ENCODE results near the gene FIGNL1. TPM values are rescaled to one million over a fixed set of nuclear protein-coding genes. Genes with fewer than 3 reads are reported as not detected.

Gene FIGNL1
- total RNA-seq, 1 experiment from 2014 or later = 13.8 TPM

- Mint-ChIP-seq H3K27me3 (ENCODE audit: low read depth) (peaks cover 8% of the 10 kb centered on the region), H3K27ac (no peak overlapping the region; a peak in 1 of 7 replicates), H3K4me3 (no peak overlapping the region), H3K36me3 (ENCODE audit: insufficient read depth in 1 of 3, low read depth in 3 of 3) (peaks cover 0 to 2% (median 0%) of the 10 kb centered on the region in 3 experiments; a peak in 1 of 7 replicates), H3K4me1 (peaks cover 3 to 6% of the 10 kb centered on the region in 2 experiments; a peak in 3 of 4 replicates), H3K9me3 (peaks cover 0 to 9% of the 10 kb centered on the region in 2 experiments; a peak in 3 of 5 replicates)
- Histone ChIP-seq H2BK5ac (ENCODE audit: insufficient read length, low read length) (no peak overlapping the region), H3K9ac (ENCODE audit: extremely low read depth, insufficient read length, low read length) (no peak overlapping the region), H3K4me1 (ENCODE audit: insufficient read depth, low read length) (no peaks in the 10 kb centered on the region), H3K27me3 (ENCODE audit: insufficient read depth, low read length) (no peaks in the 10 kb centered on the region), H2BK20ac (ENCODE audit: low read depth, low read length, poor library complexity, severe bottlenecking) (no peak overlapping the region), H4K8ac (replicated peaks; ENCODE audit: insufficient read length, low read depth, low read length) (no peak overlapping the region), H3K79me2 (ENCODE audit: insufficient read depth, low read length) (no peaks in the 10 kb centered on the region), H3K4me2 (ENCODE audit: insufficient read depth, insufficient read length, low read length) (no peak overlapping the region), H3K56ac (ENCODE audit: insufficient read length, low read depth, low read length) (no peak overlapping the region), H3K18ac (ENCODE audit: insufficient read length, low read depth, low read length) (no peak overlapping the region), H3K9me3 (ENCODE audit: control insufficient read depth, low read depth, low read length) (no peaks in the 10 kb centered on the region), H3K79me1 (ENCODE audit: insufficient read depth, low read depth, low read length, poor library complexity, severe bottlenecking) (no peaks in the 10 kb centered on the region), H3K4ac (ENCODE audit: low read depth, low read length) (no peak overlapping the region), H4K20me1 (ENCODE audit: control insufficient read depth, insufficient read depth, insufficient read length) (no peaks in the 10 kb centered on the region), H2BK120ac (ENCODE audit: low read depth, low read length, poor library complexity, severe bottlenecking) (no peak overlapping the region), H2BK12ac (ENCODE audit: insufficient read length, low read depth, low read length) (no peak overlapping the region), H3K14ac (ENCODE audit: insufficient read depth, low read length) (no peak overlapping the region), H2AK5ac (ENCODE audit: insufficient read length, low read length) (no peak overlapping the region), H4K5ac (ENCODE audit: insufficient read length, low read depth, low read length) (no peak overlapping the region), H3K23ac (ENCODE audit: insufficient read length, low read depth, low read length) (no peak overlapping the region), H4K91ac (ENCODE audit: insufficient read length, low read depth, low read length) (no peak overlapping the region), H3K23me2 (ENCODE audit: insufficient read length, low read depth, low read length, poor library complexity, severe bottlenecking) (no peaks in the 10 kb centered on the region), H2AFZ (ENCODE audit: low read length) (no peak overlapping the region), H2BK15ac (ENCODE audit: low read depth, low read length) (no peak overlapping the region), H3T11ph (ENCODE audit: low read length) (no peak overlapping the region), H3K27ac (ENCODE audit: insufficient read length, low read depth, low read length) (no peak overlapping the region)
- WGBS (ENCODE audit: extremely low coverage, insufficient read length, low lambda C conversion rate) = no CpG with 5 or more reads among the region's 3 CpGs
- DNase-seq = no peak
- TF ChIP-seq, protein P1, sequence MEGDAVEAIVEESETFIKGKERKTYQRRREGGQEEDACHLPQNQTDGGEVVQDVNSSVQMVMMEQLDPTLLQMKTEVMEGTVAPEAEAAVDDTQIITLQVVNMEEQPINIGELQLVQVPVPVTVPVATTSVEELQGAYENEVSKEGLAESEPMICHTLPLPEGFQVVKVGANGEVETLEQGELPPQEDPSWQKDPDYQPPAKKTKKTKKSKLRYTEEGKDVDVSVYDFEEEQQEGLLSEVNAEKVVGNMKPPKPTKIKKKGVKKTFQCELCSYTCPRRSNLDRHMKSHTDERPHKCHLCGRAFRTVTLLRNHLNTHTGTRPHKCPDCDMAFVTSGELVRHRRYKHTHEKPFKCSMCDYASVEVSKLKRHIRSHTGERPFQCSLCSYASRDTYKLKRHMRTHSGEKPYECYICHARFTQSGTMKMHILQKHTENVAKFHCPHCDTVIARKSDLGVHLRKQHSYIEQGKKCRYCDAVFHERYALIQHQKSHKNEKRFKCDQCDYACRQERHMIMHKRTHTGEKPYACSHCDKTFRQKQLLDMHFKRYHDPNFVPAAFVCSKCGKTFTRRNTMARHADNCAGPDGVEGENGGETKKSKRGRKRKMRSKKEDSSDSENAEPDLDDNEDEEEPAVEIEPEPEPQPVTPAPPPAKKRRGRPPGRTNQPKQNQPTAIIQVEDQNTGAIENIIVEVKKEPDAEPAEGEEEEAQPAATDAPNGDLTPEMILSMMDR (conservative IDR thresholded peaks at IDR 0.05) = no peak
Observed at GRCh38 chr7:50495746-50496145, 45.6 kb upstream of the FIGNL1 start.
